Neutrophil (primary cell): ENCODE data around the gene CTCFL.

Source experiments
- H3K27ac ChIP-seq: fragments of 200-600 bp; sonication (generic); 2 replicates; pipeline ENCODE4 v1.5.1; 2016; ENCODE audit warnings: mild to moderate bottlenecking, moderate library complexity
- H3K27me3 ChIP-seq: fragments of 200-600 bp; sonication (generic); 2 replicates; pipeline ENCODE4 v1.6.0; 2016; ENCODE audit warnings: mild to moderate bottlenecking
- H3K36me3 ChIP-seq: fragments of 200-600 bp; sonication (generic); 2 replicates; pipeline ENCODE4 v1.5.1; 2017
- H3K4me1 ChIP-seq, 2 experiments: fragments of 200-600 bp in 1 of 2; sonication (generic) in 1 of 2; 1 replicate in 1 of 2; 2 replicates in 1 of 2; pipeline versions ENCODE4 v1.5.1 to v1.6.1; 2013 to 2016; ENCODE audit warnings: low read depth in 1 of 2, low read length in 1 of 2, mild to moderate bottlenecking in 1 of 2, moderate library complexity in 1 of 2; ENCODE audit not compliant: control insufficient read depth in 1 of 2, insufficient read depth in 1 of 2
- H3K4me3 ChIP-seq, 2 experiments: fragments of 200-600 bp in 1 of 2; sonication (generic) in 1 of 2; 1 replicate in 1 of 2; 2 replicates in 1 of 2; pipeline ENCODE4 v1.5.1; 2013 to 2016; ENCODE audit warnings: low read depth in 1 of 2, low read length in 1 of 2, mild to moderate bottlenecking in 1 of 2, moderate library complexity in 1 of 2
- H3K9me3 ChIP-seq: fragments of 200-600 bp; sonication (generic); 2 replicates; pipeline ENCODE4 v1.5.1; 2016
- TF ChIP-seq, protein P1 (sequence below): fragments of 200-600 bp; sonication (generic); IDR thresholded peaks from 2 replicates; pipeline ENCODE4 v1.5.1; 2016; ENCODE audit warnings: antibody characterized with exemption

Gene CTCFL

DNA sequence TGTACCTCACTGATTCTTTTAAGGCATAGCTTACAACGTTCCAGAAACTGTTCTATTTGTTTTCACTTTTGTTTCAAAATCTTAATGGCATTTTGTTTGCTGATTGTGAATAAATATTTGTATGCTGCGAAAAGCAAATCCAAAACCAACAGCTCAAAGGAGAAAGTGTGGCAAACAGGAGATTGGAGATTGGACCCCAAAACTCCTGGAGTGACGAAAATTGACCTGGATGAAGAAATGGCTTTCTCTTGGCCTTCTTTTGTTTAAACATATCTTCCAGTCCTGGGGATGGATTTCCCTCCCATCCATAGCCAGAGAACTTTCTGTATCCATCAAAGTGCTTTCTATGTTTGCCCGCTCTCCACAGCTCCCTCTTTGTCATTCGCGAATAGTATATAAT lies 2.8 kb upstream of the CTCFL start:
- TF ChIP-seq, protein P1, sequence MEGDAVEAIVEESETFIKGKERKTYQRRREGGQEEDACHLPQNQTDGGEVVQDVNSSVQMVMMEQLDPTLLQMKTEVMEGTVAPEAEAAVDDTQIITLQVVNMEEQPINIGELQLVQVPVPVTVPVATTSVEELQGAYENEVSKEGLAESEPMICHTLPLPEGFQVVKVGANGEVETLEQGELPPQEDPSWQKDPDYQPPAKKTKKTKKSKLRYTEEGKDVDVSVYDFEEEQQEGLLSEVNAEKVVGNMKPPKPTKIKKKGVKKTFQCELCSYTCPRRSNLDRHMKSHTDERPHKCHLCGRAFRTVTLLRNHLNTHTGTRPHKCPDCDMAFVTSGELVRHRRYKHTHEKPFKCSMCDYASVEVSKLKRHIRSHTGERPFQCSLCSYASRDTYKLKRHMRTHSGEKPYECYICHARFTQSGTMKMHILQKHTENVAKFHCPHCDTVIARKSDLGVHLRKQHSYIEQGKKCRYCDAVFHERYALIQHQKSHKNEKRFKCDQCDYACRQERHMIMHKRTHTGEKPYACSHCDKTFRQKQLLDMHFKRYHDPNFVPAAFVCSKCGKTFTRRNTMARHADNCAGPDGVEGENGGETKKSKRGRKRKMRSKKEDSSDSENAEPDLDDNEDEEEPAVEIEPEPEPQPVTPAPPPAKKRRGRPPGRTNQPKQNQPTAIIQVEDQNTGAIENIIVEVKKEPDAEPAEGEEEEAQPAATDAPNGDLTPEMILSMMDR = no peak
- Histone ChIP-seq H3K36me3 (no peaks in the 10 kb centered on the region), H3K4me1 (no peaks in the 10 kb centered on the region), H3K9me3 (no peaks in the 10 kb centered on the region), H3K27ac (no peak overlapping the region), H3K4me3 (no peak overlapping the region), H3K27me3 (peaks cover 25% of the 10 kb centered on the region)

DNA sequence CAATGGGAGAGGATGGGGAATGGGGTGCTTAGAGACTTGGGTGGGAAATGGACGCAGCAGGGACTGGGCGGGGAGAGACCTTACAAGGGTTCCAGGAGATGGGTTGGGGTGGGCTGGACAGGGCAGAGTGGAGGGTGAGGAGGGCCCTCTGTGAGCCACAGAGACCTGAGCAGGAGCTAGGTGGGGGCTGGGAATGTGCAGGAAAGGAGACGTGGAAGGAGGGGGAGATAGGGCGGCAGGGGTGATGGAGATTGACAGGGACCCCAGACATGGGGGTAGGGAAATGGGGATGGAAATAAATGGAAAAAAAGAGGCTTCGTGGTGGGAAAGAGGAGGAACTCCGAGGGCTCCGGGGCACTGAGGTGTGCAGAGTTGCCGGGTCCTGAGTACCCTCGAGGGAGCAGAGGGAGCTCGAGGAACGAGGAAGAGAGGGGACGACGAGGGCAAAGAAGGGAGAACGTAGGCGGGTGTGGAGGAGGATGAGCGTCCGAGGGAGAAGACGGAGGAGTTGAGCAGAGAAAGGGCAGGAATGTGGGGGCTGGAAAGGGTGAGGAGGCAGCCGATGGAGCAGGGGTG lies 2.0 kb upstream of the CTCFL start:
- H3K4me1 ChIP-seq = no peaks in the 10 kb centered on the region
- no peaks in the 10 kb centered on the region for H3K9me3 ChIP-seq
- TF ChIP-seq, protein P1 = no peak
- no peak overlapping the region for H3K4me3 ChIP-seq
- H3K27me3 ChIP-seq = peaks cover 23% of the 10 kb centered on the region
- H3K27ac ChIP-seq = no peak overlapping the region
- no peaks in the 10 kb centered on the region for H3K36me3 ChIP-seq

DNA sequence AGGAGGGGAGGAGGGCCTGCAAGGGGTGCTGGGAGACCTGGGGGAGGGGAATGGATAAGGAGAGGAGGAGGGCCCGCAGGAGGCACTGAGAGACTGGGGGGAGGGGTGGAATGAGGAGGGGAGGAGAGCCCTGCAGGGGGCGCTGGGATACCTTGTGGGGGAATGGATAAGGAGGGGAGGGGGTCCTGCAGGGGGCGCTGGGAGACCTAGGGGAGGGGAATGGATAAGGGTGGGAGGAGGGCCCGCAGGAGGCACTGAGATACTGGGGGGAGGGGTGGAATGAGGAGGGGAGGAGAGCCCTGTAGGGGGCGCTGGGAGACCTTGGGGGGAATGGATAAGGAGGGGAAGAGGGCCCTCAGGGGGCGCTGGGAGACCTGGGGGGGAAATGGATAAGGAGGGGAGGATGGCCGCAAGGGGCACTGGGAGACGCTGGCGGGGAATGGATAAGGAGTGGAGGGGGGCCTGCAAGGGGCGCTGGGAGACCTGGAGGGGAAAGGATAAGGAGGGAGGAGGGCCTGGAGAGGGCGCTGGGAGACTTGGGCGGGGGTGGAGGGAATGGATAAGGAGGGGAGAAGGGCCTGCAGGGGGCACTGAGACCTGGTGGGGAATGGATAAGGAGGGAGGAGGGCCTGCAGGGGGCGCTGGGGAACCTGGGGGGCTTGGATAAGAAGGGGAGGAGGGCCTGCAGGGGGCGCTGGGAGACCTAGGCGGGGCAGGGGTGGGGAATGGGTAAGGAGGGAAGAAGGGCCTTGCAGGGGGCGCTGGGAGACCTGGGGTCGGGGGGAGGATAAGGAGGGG lies 1.3 kb upstream of the CTCFL start:
- no peaks in the 10 kb centered on the region for H3K4me1 ChIP-seq
- no peak overlapping the region for H3K27ac ChIP-seq
- no peaks in the 10 kb centered on the region for H3K9me3 ChIP-seq

DNA sequence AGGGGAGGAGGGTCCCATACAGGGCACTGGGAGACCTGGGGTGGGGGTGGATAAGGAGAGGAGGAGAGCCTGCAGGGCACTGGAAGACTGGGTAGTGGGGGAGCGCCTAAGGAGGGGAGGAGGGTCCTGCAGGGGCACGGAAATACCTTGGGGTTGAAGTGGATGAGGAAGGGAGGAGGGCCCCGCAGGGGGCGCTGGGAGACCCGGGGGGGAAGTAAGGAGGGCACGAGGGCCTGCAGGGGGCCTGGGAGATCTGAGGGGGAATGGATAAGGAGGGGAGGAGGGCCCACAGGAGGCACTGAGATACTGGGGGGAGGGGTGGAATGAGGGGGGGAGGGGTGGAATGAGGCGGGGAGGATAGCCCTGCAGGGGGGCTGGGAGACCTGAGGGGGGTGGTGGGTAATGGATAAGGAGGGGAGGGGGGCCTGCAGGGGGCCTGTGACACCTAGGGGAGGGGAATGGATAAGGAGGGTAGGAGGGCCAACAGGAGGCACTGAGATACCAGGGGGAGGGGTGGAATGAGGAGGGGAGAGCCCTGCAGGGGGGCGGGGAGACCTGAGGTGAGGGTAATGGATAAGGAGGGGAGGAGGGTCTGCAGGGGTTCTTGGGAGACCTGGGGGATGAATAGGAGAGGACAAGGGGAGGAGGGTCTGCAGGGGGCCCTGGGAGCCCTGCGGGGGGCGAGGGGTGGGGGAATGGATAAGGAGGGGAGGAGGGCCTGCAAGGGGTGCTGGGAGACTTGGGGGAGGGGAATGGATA lies 567 bp upstream of the CTCFL start:
- Histone ChIP-seq H3K27me3 (peaks cover 24% of the 10 kb centered on the region), H3K9me3 (no peaks in the 10 kb centered on the region), H3K27ac (no peak overlapping the region), H3K4me1 (no peaks in the 10 kb centered on the region), H3K36me3 (no peaks in the 10 kb centered on the region), H3K4me3 (no peak overlapping the region)
- TF ChIP-seq, protein P1 = no peak

More for the DNA sequence above, 1.3 kb upstream of the CTCFL start:
- peaks cover 18% of the 10 kb centered on the region for H3K27me3 ChIP-seq
- TF ChIP-seq, protein P1 = no peak
- H3K4me3 ChIP-seq = no peak overlapping the region
- H3K36me3 ChIP-seq = no peaks in the 10 kb centered on the region

DNA sequence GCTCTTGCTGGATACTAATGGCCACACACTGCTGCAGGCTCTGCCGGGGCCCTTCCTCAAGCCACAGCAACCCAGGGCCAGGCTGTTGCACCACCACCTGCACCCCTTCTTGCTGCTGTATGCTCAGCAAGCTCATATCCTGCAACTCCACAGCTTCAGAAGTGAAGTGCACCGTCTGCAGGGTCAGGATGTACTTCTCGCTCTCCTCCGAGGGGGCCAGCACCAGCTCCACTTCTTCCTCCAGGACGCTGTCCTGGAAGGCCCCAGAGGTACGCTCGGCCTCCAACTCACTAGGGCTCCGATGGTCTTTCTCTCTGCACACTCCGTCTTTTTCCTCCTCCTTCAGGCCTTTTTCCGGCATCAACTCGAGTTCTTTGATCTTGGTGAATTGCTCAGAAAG lies 1.2 kb downstream of the CTCFL start:
- Histone ChIP-seq H3K36me3 (no peaks in the 10 kb centered on the region), H3K27ac (no peak overlapping the region), H3K4me1 (no peaks in the 10 kb centered on the region), H3K4me3 (no peak overlapping the region), H3K27me3 (peaks cover 38% of the 10 kb centered on the region), H3K9me3 (no peaks in the 10 kb centered on the region)
- TF ChIP-seq, protein P1 = no peak
